GM12878 (cell line): ENCODE data around the gene PDCD6IP. TPM values are rescaled to one million over a fixed set of nuclear protein-coding genes. Genes with fewer than 3 reads are reported as not detected.

Experiments used
- ATAC-seq: fragments of 200-7000 bp; cut with Tn5 transposase; 3 replicates; pipeline ENCODE4 v1.9.1; 2020; ENCODE audit warnings: mild to moderate bottlenecking, moderate library complexity
- BruUV-seq: library from RNA; stranded (reverse); fragments of 400-500 nt; replicated peaks from 2 replicates; lab custom pipeline; 2021; lab: Mats Ljungman, UMichigan
- CTCF ChIA-PET: fragments of 300-600 bp; sonication (Branson Sonifier 250); formaldehyde crosslinking; extraction: SDS; loops from one replicate; lab custom pipeline; 2021; ENCODE audit warnings: inconsistent platforms; lab: Yijun Ruan, JAX
- POLR2A ChIA-PET: fragments of 350-600 bp; formaldehyde crosslinking; extraction: SDS; loops from one replicate; lab custom pipeline; 2021; ENCODE audit warnings: inconsistent platforms; lab: Charles Lee
- RAD21 ChIA-PET: fragments of 300-600 bp; sonication (Branson Sonifier 250); formaldehyde crosslinking; loops from one replicate; lab custom pipeline; 2023; ENCODE audit warnings: antibody characterized with exemption; ENCODE audit not compliant: unreplicated experiment; lab: Charles Lee
- SMC1A ChIA-PET: fragments of 300-600 bp; sonication (Branson Sonifier 250); formaldehyde crosslinking; loops from one replicate; lab custom pipeline; 2023; ENCODE audit not compliant: unreplicated experiment, uncharacterized antibody; lab: Charles Lee
- DNase-seq: peaks from one replicate; pipeline ENCODE4 v3.0.0-alpha.2; 2011; ENCODE audit warnings: low read depth, low spot score
- FAIRE-seq: peaks from 3 replicates; lab custom pipeline; 2011; peaks lifted over from hg19 to GRCh38; lab: Jason Lieb, UNC
- H2AFZ ChIP-seq: 2 replicates; pipeline ENCODE4 v1.6.0; 2011; ENCODE audit warnings: low read depth, low read length, control low read depth; ENCODE audit not compliant: control insufficient read depth
- H3K27ac ChIP-seq: 2 replicates; pipeline ENCODE4 v1.5.1; 2011; ENCODE audit warnings: control low read depth; ENCODE audit not compliant: control insufficient read depth, insufficient read depth
- H3K27me3 ChIP-seq, 2 experiments: replicated peaks in 1 of 2; 2 replicates each; pipeline versions ENCODE4 v1.6.0 to v1.6.1; 2011; ENCODE audit warnings: low read length in 1 of 2; ENCODE audit not compliant: control insufficient read depth in 2 of 2, insufficient read depth in 2 of 2
- H3K36me3 ChIP-seq, 2 experiments: 2 replicates each; pipeline ENCODE4 v1.5.1; 2011; ENCODE audit warnings: low read length in 1 of 2; ENCODE audit not compliant: control insufficient read depth in 2 of 2, insufficient read depth in 2 of 2
- H3K4me1 ChIP-seq: 2 replicates; pipeline ENCODE4 v1.6.1; 2011; ENCODE audit warnings: mild to moderate bottlenecking, low read length, moderate library complexity, mixed read lengths; ENCODE audit not compliant: control insufficient read depth, insufficient read depth
- H3K4me2 ChIP-seq: 2 replicates; pipeline ENCODE4 v1.6.0; 2011; ENCODE audit warnings: control low read depth; ENCODE audit not compliant: control insufficient read depth, insufficient read depth
- H3K4me3 ChIP-seq: fragments of 200-600 bp; sonication (generic); 2 replicates; pipeline ENCODE4 v1.5.1; 2016
- H3K79me2 ChIP-seq: 2 replicates; pipeline ENCODE4 v1.6.0; 2011; ENCODE audit warnings: low read length; ENCODE audit not compliant: control insufficient read depth, insufficient read depth
- H3K9ac ChIP-seq: 2 replicates; pipeline ENCODE4 v1.8.0; 2011; ENCODE audit warnings: low read length, control low read depth, mixed read lengths; ENCODE audit not compliant: control insufficient read depth, insufficient read depth
- H3K9me3 ChIP-seq: replicated peaks from 3 replicates; pipeline ENCODE4 v1.5.1; 2011; ENCODE audit warnings: mild to moderate bottlenecking, low read length; ENCODE audit not compliant: control insufficient read depth, insufficient read depth
- H4K20me1 ChIP-seq: 2 replicates; pipeline ENCODE4 v1.6.0; 2011; ENCODE audit not compliant: control insufficient read depth, insufficient read depth
- CEBPZ ChIP-seq: fragments of 150-350 bp; IDR thresholded peaks from 2 replicates; pipeline ENCODE4 v1.6.1; 2016; ENCODE audit warnings: low read depth, low read length
- CTCF ChIP-seq, 3 experiments: IDR thresholded peaks in 2 of 3; conservative IDR thresholded peaks in 1 of 3; 2 replicates each; pipeline ENCODE4 v1.5.1; 2011; ENCODE audit warnings: low read depth in 3 of 3, low read length in 3 of 3, mild to moderate bottlenecking in 3 of 3, control low read depth in 2 of 3, moderate library complexity in 2 of 3, inconsistent platforms in 1 of 3, mixed read lengths in 1 of 3; ENCODE audit not compliant: control insufficient read depth in 2 of 3, insufficient read depth in 1 of 3; ENCODE audit errors: extremely low read depth in 1 of 3
- HCFC1 ChIP-seq: fragments of 150-350 bp; IDR thresholded peaks from 2 replicates; pipeline ENCODE4 v1.6.1; 2014; ENCODE audit warnings: low read length
- HDAC6 ChIP-seq: fragments of 200-600 bp; sonication (generic); IDR thresholded peaks from one replicate; pipeline ENCODE4 v1.8.0; 2017; ENCODE audit warnings: antibody characterized with exemption; ENCODE audit not compliant: unreplicated experiment
- ZNF274 ChIP-seq: IDR thresholded peaks from one replicate; pipeline ENCODE4 v1.8.0; 2011; ENCODE audit not compliant: insufficient read length, insufficient read depth
- WGBS: methylation state at CpG from one replicate; pipeline ENCODE4 v1.1.6; 2016; ENCODE audit warnings: low lambda C conversion rate; ENCODE audit not compliant: insufficient replicate concordance, insufficient coverage; ENCODE audit errors: missing lambda C conversion rate; 5-methylcytosine and 5-hydroxymethylcytosine counted together
- in situ Hi-C: fragments of 300-500 bp; cut with MboI; formaldehyde crosslinking; loops from 9 replicates; pipeline ENCODE4 v1.14.3; 2018; ENCODE audit warnings: mixed read lengths
- intact Hi-C: fragments of 100-400 bp; cut with micrococcal nuclease; formaldehyde crosslinking; loops from one replicate; pipeline ENCODE4 v1.14.2; 2022; ENCODE audit not compliant: unreplicated experiment
- polyA plus RNA-seq, 11 experiments: library from polyadenylated mRNA; depleted of rRNA in 4 of 11; unstranded in 6 of 11; stranded (reverse) in 5 of 11; fragments of >200 nt; fragmentation: Nextera tagmentation in 4 of 11; fragmentation: Illumina TruSeq in 1 of 11; extraction: Ambion mirVana in 4 of 11; extraction: Trizol in 1 of 11; gene quantifications; 1 replicate in 1 of 11; 2 replicates in 10 of 11; pipeline versions ENCODE4 v1.2.1 to v1.2.3, GENCODE V29; 2011 to 2016; ENCODE audit warnings: inconsistent platforms in 2 of 11, missing spikeins in 2 of 11, low read depth in 1 of 11
- total RNA-seq, 4 experiments: library from RNA; depleted of rRNA in 3 of 4; stranded (reverse); fragments of >200 nt in 3 of 4; fragmentation: Illumina TruSeq in 1 of 4; extraction: Trizol in 1 of 4; gene quantifications; 2 replicates each; pipeline versions ENCODE4 v1.2.1 to v1.2.3, GENCODE V29; 2013 to 2021

Gene PDCD6IP
- total and polyA plus RNA-seq, 10 of the 15 experiments (the other 5 are each of a cell fraction or from before 2014, with no cell fraction given) = 16.0 to 169 (median 81.2) TPM

- H3K36me3 ChIP-seq = no peaks in the 10 kb centered on the region
- H3K9ac ChIP-seq = no peak overlapping the region
- ATAC-seq (peak; percentile 52), FAIRE-seq (no peak), DNase-seq (no peak)
- no peaks in the 10 kb centered on the region for H3K9me3 ChIP-seq
- no peaks in the 10 kb centered on the region; a peak in 1 of 4 replicates for H3K27me3 ChIP-seq
- intact Hi-C loops = no loop called here
- ChIA-PET SMC1A (interaction anchor here (0.9 to 2.5 kb wide), 2 partner anchors 349 to 769 kb away, joined by 3 to 8 read pairs; no protein-coding TSS in a partner anchor), POLR2A (no interaction called here)
- in situ Hi-C loops = no loop called here
- H4K20me1 ChIP-seq = no peaks in the 10 kb centered on the region
- BruUV-seq = no TSS peak
- WGBS = 29% methylated on average over 12 of the region's 12 CpGs
- H3K4me3 ChIP-seq = no peak overlapping the region
- no peaks in the 10 kb centered on the region for H3K79me2 ChIP-seq
- TF ChIP-seq CTCF (IDR thresholded peaks at IDR 0.05 in 2 of 3, conservative IDR thresholded peaks at IDR 0.05 in 1 of 3; ENCODE audit: control insufficient read depth in 2 of 3, extremely low read depth in 1 of 3, insufficient read depth in 1 of 3, low read depth in 3 of 3, low read length in 3 of 3) = no peak
- no peak for TF ChIP-seq HDAC6
- TF ChIP-seq CEBPZ = no peak
- TF ChIP-seq HCFC1 = no peak
- TF ChIP-seq ZNF274 = no peak
- TF ChIP-seq, all 136 proteins: peak for 0
- Histone ChIP-seq H3K4me2 (no peak overlapping the region), H3K27ac (no peak overlapping the region), H3K4me1 (no peaks in the 10 kb centered on the region), H2AFZ (no peak overlapping the region)
- ChIA-PET CTCF (interaction anchor here (0.6 to 2.7 kb wide), 10 partner anchors 32 to 1994 kb away, joined by 3 to 14 read pairs (median 3); no protein-coding TSS in a partner anchor), RAD21 (interaction anchor here (1.1 to 2.4 kb wide), 3 partner anchors 770 to 1994 kb away, joined by 3 to 19 read pairs (median 4); no protein-coding TSS in a partner anchor)
Observed at GRCh38 chr3:33914731-33915379, 116.4 kb downstream of the PDCD6IP start.
